ENCODE measurements around the gene ZC3H10. TPM values are rescaled to one million over a fixed set of nuclear protein-coding genes. Genes with fewer than 3 reads are reported as not detected.
"Not testable (repeated sequence)": the region's sequence is repeated elsewhere in the genome, so short reads cannot be mapped to it uniquely, and the experiment has no call there.

Gene ZC3H10
- total and polyA plus RNA-seq, 2 of the 4 experiments (the other 2 are of a cell fraction), result 1.5 to 3.6 TPM

DNA sequence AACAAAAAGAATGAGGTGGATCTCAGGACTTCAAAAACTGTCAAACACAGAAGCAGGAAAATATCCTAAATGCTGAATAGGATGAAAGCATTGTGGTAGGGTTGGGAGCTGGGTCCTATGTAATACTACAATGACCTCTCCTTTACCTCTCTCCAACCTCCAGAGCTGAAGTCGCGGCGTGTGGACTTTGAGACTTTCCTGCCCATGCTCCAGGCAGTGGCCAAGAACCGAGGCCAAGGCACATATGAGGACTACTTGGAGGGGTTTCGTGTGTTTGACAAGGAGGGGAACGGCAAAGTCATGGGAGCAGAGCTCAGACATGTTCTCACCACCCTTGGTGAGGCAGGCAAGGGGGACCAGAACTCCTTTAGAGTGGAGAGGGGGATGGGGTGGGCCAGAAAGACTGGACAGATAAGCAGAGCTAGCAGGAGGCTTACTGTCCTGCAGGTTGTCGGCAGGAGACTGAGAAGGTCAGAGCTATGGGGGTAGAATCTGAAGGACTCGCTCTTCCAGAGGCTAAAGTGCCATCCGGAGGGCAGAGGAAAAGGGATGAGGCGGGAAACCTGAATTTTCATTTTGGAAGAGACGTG lies 37.3 kb downstream of the ZC3H10 start:
- Histone ChIP-seq H3K9me3 (ENCODE audit: control insufficient read depth, insufficient read depth, low read length) (no peaks in the 10 kb centered on the region), H3K4me1 (ENCODE audit: control insufficient read depth, insufficient read depth, low read length) (peaks cover 19% of the 10 kb centered on the region), H4K20me1 (ENCODE audit: insufficient read depth, low read length) (peaks cover 21% of the 10 kb centered on the region), H2BK120ac (ENCODE audit: low read depth, low read length) (no peak overlapping the region), H4K5ac (ENCODE audit: low read depth, low read length) (no peak overlapping the region), H3K4me3 (ENCODE audit: insufficient read depth, low read depth, low read length) (no peak overlapping the region), H3K9me1 (ENCODE audit: insufficient read depth, low read length) (peaks cover 12% of the 10 kb centered on the region), H2BK20ac (ENCODE audit: low read depth, low read length) (no peak overlapping the region), H2BK5ac (ENCODE audit: low read depth, low read length, poor library complexity, severe bottlenecking) (no peak overlapping the region), H3K18ac (ENCODE audit: low read depth, low read length) (no peak overlapping the region), H3K9ac (ENCODE audit: low read depth, low read length) (no peak overlapping the region), H3K56ac (ENCODE audit: extremely low read depth, insufficient read depth, low read length) (no peak overlapping the region), H4K8ac (ENCODE audit: low read depth in 2 of 2, low read length in 2 of 2) (no peak overlapping the region), H2AK5ac (ENCODE audit: low read depth, low read length) (no peak overlapping the region), H2BK15ac (ENCODE audit: low read depth, low read length) (no peak overlapping the region), H4K91ac (ENCODE audit: insufficient read depth, low read depth, low read length) (no peak overlapping the region), H3K27me3 (ENCODE audit: control insufficient read depth, insufficient read depth, low read length) (no peaks in the 10 kb centered on the region), H3K36me3 (ENCODE audit: control insufficient read depth, insufficient read depth, low read length) (peaks cover 19% of the 10 kb centered on the region), H3K27ac (ENCODE audit: insufficient read depth, low read length) (no peak overlapping the region), H3K4ac (ENCODE audit: low read depth, low read length) (no peak overlapping the region), H3K23ac (ENCODE audit: low read depth, low read length) (no peak overlapping the region), H2AK9ac (replicated peaks; ENCODE audit: low read depth, low read length, poor library complexity) (no peak overlapping the region), H3K4me2 (ENCODE audit: low read depth, low read length) (no peak overlapping the region), H2AFZ (replicated peaks; ENCODE audit: low read length, poor library complexity) (no peak overlapping the region), H3K14ac (replicated peaks; ENCODE audit: low read depth, low read length) (no peak overlapping the region), H3K79me1 (ENCODE audit: low read depth in 1 of 2, low read length in 2 of 2) (peaks cover 22 to 61% of the 10 kb centered on the region in 2 experiments)
- POLR2A ChIA-PET (ENCODE audit: unreplicated experiment), result no interaction called here
- WGBS, 2 experiments (ENCODE audit: extremely low coverage in 2 of 2, insufficient read length in 1 of 2), result 97% methylated on average over 6 of the region's 11 CpGs; no CpG with 5 or more reads in 1 of the 2 experiments
- intact Hi-C loops (cut with micrococcal nuclease), result no loop called here
- no TSS peak for BruUV-seq (replicated peaks)
- ATAC-seq (ENCODE audit: low read depth) (no peak), DNase-seq (no peak)
- dilution Hi-C loops (cut with HindIII; ENCODE audit: low sequenced_read_pairs, unreplicated experiment), result no loop called here
- no peak for TF ChIP-seq NFE2L2 (IDR thresholded peaks at IDR 0.05; ENCODE audit: low read depth, low read length)
- no peak for TF ChIP-seq MXI1 (IDR thresholded peaks at IDR 0.05; ENCODE audit: borderline replicate concordance, low read depth, low read length)
- in situ Hi-C loops (cut with MboI; ENCODE audit: low sequenced_read_pairs), result no loop called here
- CTCF ChIA-PET, result no interaction called here

DNA sequence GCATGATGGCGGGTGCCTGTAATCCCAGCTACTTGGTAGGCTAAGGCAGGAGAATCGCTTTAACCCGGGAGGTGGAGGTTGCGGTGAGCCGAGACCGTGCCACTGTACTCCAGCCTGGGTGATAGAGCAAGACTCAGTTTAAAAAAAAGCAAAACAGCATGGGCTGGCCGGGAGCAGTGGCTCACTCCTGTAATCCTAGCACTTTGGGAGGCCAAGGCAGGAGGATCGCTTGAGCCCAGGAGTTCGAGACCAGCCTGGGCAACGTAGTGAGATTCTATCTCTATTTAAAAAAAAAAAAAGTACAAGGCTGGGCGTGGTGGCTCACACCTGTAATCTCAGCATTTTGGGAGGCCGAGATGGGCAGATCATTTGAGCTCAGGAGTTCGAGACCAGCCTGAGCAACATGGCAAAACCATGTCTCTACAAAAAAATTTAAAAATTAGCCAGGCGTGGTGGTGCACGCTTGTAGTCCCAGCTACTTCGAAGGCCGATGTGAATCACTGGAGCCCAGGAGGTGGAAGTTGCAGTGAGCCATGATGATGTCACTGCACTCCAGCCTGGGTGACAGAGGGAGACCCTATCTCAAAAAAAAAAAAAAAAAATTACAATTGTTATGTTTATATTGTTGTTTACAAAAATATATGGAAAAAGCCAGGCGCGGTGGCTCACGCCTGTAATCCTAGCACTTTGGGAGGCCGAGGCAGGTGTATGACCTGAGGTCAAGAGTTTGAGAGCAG lies 38.6 kb downstream of the ZC3H10 start:
- H3K18ac ChIP-seq (ENCODE audit: low read depth, low read length); H2BK20ac ChIP-seq (ENCODE audit: low read depth, low read length); H2AK9ac ChIP-seq (replicated peaks; ENCODE audit: low read depth, low read length, poor library complexity); H3K14ac ChIP-seq (replicated peaks; ENCODE audit: low read depth, low read length); H3K23ac ChIP-seq (ENCODE audit: low read depth, low read length); BruUV-seq (replicated peaks); H2BK15ac ChIP-seq (ENCODE audit: low read depth, low read length); intact Hi-C loops (cut with micrococcal nuclease); H4K5ac ChIP-seq (ENCODE audit: low read depth, low read length); H3K9me1 ChIP-seq (ENCODE audit: insufficient read depth, low read length); H2BK5ac ChIP-seq (ENCODE audit: low read depth, low read length, poor library complexity, severe bottlenecking); H3K56ac ChIP-seq (ENCODE audit: extremely low read depth, insufficient read depth, low read length); H3K4me2 ChIP-seq (ENCODE audit: low read depth, low read length); H2AFZ ChIP-seq (replicated peaks; ENCODE audit: low read length, poor library complexity); dilution Hi-C loops (cut with HindIII; ENCODE audit: low sequenced_read_pairs, unreplicated experiment); H3K9me3 ChIP-seq (ENCODE audit: control insufficient read depth, insufficient read depth, low read length); H4K91ac ChIP-seq (ENCODE audit: insufficient read depth, low read depth, low read length); ATAC-seq (ENCODE audit: low read depth); H2BK120ac ChIP-seq (ENCODE audit: low read depth, low read length); in situ Hi-C loops (cut with MboI; ENCODE audit: low sequenced_read_pairs); H3K27me3 ChIP-seq (ENCODE audit: control insufficient read depth, insufficient read depth, low read length): not testable (repeated sequence)
- Histone ChIP-seq H3K4me3 (ENCODE audit: insufficient read depth, low read depth, low read length) (peak overlapping the region; percentile 42; the same call in 1 of the 2 replicates), H2AK5ac (ENCODE audit: low read depth, low read length) (0 out of 2 replicates have a peak overlapping the region, but pooled peaks have one; percentile 86), H3K79me1 (ENCODE audit: low read depth in 1 of 2, low read length in 2 of 2) (peaks cover 27 to 69% of the 10 kb centered on the region in 2 experiments), H3K9ac (ENCODE audit: low read depth, low read length) (peak overlapping the region; percentile 76; the same call in 1 of the 2 replicates), H4K20me1 (ENCODE audit: insufficient read depth, low read length) (peaks cover 34% of the 10 kb centered on the region), H3K36me3 (ENCODE audit: control insufficient read depth, insufficient read depth, low read length) (peaks cover 31% of the 10 kb centered on the region), H3K4me1 (ENCODE audit: control insufficient read depth, insufficient read depth, low read length) (peaks cover 23% of the 10 kb centered on the region), H3K4ac (ENCODE audit: low read depth, low read length) (peak overlapping the region; percentile 96; the same call in 1 of the 2 replicates), H3K27ac (ENCODE audit: insufficient read depth, low read length) (peak overlapping the region; percentile 88; the same call in 1 of the 2 replicates), H4K8ac (ENCODE audit: low read depth in 2 of 2, low read length in 2 of 2) (peak overlapping the region in 1 of 2 experiments; percentile 89; a peak in 2 of 4 replicates)
- peak; percentile 42 for DNase-seq
- ChIA-PET CTCF (interaction anchor here (0.6 kb wide), 1 partner anchor 1698 kb away, joined by 4 read pairs; no protein-coding TSS in a partner anchor), POLR2A (ENCODE audit: unreplicated experiment) (interaction anchor here (0.6 kb wide), 1 partner anchor 10 kb away, joined by 5 read pairs; no protein-coding TSS in a partner anchor)
- 100% methylated on average over 6 of the region's 21 CpGs; no CpG with 5 or more reads in 1 of the 2 experiments for WGBS, 2 experiments (ENCODE audit: extremely low coverage in 2 of 2, insufficient read length in 1 of 2)

Data from IMR-90 (cell line).